KOPT-K1 (cell line): Measurements from ENCODE around the gene SELL.
"Not testable (repeated sequence)": the region's sequence is repeated elsewhere in the genome, so short reads cannot be mapped to it uniquely, and the experiment has no call there.

Source experiments
- H3K27ac ChIP-seq: fragments of 200-600 bp; sonication (generic); 2 replicates; pipeline ENCODE4 v1.5.1; 2016; ENCODE audit warnings: antibody characterized with exemption, mild to moderate bottlenecking, low read depth, low read length; ENCODE audit not compliant: poor library complexity, severe bottlenecking
- H3K36me3 ChIP-seq: fragments of 200-600 bp; sonication (generic); 2 replicates; pipeline ENCODE4 v1.5.1; 2017; ENCODE audit warnings: antibody characterized with exemption, mild to moderate bottlenecking, low read length, moderate library complexity; ENCODE audit not compliant: insufficient read depth
- H3K9me3 ChIP-seq: fragments of 200-600 bp; sonication (generic); 2 replicates; pipeline ENCODE4 v1.5.1; 2017; ENCODE audit warnings: antibody characterized with exemption, low read length, mild to moderate bottlenecking; ENCODE audit not compliant: insufficient read depth, poor library complexity, severe bottlenecking

Gene SELL

DNA sequence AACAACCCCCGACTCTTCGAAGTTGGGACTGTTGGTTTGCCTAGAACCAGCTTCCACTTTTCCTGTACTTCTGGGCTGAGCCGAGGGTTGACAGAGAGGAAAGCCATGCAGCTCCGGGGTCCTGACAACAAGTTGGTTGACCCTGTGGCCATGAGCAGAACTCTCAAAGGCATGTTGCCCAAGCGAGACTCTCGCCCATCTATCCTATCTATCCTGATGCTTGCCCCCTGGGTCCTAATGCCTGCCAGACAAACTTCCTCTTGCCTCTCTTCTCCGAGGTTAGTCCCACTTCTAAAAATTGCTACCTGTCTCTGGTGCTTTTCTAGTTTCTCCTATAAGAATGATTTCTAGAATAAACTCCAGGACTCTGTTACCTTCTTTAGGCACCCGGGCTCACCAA is 48.7 kb downstream of the SELL start:
- peaks cover 16% of the 10 kb centered on the region for H3K9me3 ChIP-seq
- not testable (repeated sequence) for H3K27ac ChIP-seq, H3K36me3 ChIP-seq

DNA sequence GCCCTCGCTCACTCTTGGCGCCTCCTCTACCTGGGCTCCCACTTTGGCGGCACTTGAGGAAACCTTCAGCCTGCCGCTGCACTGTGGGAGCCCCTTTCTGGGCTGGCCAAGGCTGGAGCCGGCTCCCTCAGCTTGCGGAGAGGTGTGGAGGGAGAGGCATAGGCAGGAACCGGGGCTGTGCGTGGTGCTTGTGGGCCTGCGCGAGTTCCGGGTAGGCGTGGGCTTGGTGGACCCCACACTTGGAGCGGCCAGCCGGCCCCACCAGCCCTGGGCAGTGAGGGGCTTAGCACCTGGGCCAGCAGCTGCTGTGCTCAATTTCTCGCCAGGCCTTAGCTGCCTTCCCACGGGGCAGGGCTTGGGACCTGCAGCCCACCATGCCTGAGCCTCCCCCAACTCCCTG is 50.4 kb downstream of the SELL start:
- H3K36me3 ChIP-seq, H3K27ac ChIP-seq: not testable (repeated sequence)
- H3K9me3 ChIP-seq: peaks cover 16% of the 10 kb centered on the region

DNA sequence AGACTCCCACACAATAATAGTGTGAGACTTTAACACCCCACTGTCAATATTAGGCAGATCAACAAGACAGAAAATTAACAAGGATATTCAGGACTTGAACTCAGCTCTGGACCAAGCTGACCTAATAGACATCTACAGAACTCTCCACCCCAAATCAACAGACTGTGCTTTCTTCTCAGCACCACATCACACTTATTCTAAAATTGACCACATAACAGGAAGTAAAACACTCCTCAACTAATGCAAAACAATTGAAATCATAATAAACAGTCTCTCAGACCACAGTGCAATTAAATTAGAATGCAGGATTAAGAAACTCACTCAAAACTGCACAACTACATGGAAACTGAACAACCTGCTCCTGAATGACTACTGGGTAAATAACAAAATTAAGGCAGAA is 52.6 kb downstream of the SELL start:
- H3K27ac ChIP-seq, H3K36me3 ChIP-seq: not testable (repeated sequence)
- peaks cover 16% of the 10 kb centered on the region for H3K9me3 ChIP-seq

DNA sequence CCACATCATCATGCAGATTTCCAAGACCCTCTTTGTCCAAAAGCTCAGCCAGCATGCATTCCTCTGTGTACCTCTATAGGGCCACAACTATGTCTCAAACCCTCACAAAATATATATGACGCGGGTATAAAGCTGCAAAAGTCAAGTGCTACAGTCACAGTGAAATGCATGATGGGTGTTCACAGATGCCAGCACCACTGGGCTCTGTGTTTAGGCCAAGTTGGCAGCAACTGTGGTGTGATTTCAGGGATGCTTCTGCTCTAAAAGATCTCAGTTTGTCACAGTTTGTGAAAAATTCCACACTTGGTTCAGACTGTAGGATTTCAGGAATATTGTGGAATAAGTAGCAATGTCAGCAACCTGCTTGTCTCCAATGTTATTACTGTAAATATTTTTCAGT is 57.5 kb downstream of the SELL start:
- H3K36me3 ChIP-seq: no peaks in the 10 kb centered on the region
- no peak overlapping the region for H3K27ac ChIP-seq
- no peaks in the 10 kb centered on the region for H3K9me3 ChIP-seq

DNA sequence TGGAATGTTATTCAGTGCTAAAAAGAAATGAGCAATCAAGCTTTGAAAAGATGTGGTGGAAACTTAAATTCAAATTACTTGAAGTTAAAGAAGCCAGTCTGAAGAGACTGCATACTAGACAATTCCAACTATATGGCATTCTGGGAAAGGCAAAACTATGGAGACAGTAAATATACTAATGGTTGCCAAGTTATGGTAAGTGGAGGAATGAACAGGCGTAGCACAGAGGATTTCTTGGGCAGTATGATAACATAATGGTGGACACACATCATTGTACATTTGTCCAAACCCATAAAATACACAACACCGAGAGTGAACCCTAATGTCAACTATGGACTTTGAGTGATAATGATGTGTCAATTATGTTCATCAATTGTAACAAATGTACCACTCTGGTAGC is 60.4 kb downstream of the SELL start:
- H3K27ac ChIP-seq: no peak overlapping the region
- no peaks in the 10 kb centered on the region for H3K36me3 ChIP-seq
- peaks cover 5% of the 10 kb centered on the region for H3K9me3 ChIP-seq

DNA sequence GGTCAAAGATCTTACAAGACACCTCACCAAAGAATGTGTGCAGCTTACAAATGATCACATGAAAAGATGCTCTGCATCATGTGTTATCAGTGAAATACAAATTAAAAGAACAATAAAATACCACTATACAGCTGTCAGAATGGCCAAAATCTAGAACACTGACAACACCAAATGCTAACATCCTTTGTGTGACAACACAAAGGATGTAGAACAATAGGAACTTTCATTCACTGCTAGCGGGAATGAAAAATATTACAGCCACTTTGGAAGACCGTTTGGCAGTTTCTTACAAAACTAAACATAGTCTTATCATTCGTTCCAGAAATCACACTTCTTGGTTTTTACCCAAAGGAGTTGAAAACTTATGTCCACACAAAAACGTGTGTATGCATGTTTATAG is 60.9 kb downstream of the SELL start:
- Histone ChIP-seq H3K9me3 (peaks cover 5% of the 10 kb centered on the region), H3K27ac (no peak overlapping the region), H3K36me3 (no peaks in the 10 kb centered on the region)

DNA sequence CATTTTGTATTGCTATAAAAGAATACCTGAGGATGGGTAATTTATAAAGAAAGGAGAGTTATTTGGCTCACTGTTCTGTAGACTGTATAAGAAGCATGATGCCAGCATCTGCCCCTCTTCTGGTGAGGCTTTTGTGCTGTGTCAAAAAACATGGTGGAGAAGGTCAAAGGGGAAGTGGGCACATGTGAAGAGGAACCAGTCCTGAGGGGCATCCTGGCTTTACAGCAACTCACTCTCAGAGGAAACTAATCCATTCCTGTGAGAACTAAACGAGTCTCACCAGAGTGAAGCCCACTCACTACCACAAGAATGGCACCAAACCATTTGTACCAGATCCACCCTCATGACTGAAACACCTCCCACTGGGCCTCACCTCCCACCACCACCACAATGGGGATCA is 62.7 kb downstream of the SELL start:
- H3K36me3 ChIP-seq: no peaks in the 10 kb centered on the region
- peak overlapping the region; percentile 64 for H3K27ac ChIP-seq
- H3K9me3 ChIP-seq: peaks cover 5% of the 10 kb centered on the region

DNA sequence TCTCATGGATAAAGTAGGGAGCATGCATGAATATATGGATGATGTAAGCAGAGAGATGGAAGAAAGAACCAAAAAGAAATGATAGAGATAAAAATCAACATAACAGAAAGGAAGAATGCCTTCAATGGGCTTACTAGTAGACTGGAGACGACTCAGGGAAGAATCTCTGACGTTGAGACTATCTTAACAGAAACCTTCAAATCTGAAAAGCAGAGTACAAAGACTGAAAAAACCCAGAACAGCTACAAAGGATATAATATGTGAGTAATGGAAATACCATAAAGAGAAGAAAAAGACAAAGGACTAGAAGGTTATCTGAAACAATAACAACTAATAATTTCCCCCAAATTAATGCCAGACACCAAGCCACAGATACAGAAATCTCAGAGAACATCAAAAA is 63.2 kb downstream of the SELL start:
- H3K36me3 ChIP-seq: no peaks in the 10 kb centered on the region
- peak overlapping the region; percentile 64 for H3K27ac ChIP-seq
- peaks cover 5% of the 10 kb centered on the region for H3K9me3 ChIP-seq

DNA sequence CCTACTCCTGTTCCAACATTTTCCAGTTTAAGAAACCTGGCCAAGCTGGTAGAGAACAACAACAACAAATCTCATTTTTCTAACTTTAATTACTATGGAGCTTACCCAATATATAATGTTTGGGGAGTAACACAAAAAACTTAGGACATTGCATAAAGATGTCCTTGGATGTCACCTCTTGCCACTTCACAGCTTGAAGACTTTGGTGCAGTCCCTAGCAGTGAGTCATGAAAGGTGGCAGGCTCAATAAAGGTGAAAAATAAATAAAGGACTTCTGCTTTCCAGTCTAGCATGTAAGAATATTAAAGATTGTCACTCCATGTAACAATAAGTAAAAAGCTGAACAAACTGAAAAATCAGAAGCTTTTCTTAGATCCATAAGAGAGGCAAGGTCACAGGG is 63.9 kb downstream of the SELL start:
- H3K27ac ChIP-seq: no peak overlapping the region
- H3K36me3 ChIP-seq: no peaks in the 10 kb centered on the region
- peaks cover 5% of the 10 kb centered on the region for H3K9me3 ChIP-seq

DNA sequence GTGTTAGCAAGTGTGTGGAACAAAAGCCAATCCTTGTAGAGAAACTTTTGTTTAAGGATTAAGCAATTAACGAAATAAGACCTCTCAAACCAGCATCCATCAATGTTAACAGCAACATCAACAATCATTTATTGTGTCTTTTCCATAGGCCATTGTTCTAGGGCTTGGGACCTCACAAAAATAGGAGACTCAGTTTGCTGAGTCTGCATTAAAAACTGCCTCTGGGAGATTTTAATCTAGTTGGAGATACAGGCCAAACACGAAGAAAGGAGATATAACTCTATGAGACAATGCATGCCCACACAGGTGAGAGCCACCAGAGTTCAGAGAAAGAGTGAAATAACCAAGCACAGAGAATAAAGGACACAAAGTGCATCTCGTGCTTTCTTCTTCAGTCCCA is 67.1 kb downstream of the SELL start:
- Histone ChIP-seq H3K36me3 (no peaks in the 10 kb centered on the region), H3K27ac (no peak overlapping the region), H3K9me3 (peaks cover 10% of the 10 kb centered on the region)
